Measurements from ENCODE around the gene XRCC5.

DNA sequence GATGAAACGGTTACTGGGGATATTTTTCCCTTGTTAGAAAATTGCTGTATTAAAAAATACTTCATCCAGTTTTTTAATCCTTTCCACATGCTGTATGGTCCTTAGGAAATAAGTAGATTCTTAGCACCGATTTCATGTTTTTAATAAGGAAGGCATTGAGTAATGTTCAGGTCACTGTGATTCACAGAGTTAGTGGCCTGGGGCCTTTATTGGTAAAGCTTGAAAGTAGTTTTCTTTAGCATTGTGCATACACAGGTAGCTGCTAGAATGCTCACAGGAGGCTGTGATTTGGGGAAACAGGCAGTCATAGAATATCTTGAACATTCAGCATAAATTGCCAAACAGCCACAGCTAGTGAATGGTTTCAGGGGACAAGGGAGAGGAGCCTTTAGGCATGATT is 79.8 kb downstream of the XRCC5 start:
- TF ChIP-seq, protein P1, sequence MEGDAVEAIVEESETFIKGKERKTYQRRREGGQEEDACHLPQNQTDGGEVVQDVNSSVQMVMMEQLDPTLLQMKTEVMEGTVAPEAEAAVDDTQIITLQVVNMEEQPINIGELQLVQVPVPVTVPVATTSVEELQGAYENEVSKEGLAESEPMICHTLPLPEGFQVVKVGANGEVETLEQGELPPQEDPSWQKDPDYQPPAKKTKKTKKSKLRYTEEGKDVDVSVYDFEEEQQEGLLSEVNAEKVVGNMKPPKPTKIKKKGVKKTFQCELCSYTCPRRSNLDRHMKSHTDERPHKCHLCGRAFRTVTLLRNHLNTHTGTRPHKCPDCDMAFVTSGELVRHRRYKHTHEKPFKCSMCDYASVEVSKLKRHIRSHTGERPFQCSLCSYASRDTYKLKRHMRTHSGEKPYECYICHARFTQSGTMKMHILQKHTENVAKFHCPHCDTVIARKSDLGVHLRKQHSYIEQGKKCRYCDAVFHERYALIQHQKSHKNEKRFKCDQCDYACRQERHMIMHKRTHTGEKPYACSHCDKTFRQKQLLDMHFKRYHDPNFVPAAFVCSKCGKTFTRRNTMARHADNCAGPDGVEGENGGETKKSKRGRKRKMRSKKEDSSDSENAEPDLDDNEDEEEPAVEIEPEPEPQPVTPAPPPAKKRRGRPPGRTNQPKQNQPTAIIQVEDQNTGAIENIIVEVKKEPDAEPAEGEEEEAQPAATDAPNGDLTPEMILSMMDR (IDR thresholded peaks at IDR 0.05), result no peak
- TF ChIP-seq POLR2AphosphoS5 (IDR thresholded peaks at IDR 0.05) (no peak), POLR2A (IDR thresholded peaks at IDR 0.05) (no peak)

Measured in prostate gland (tissue), 2 donors.